Activated CD4-positive, alpha-beta T cell treated with anti-CD3 and anti-CD28 coated beads for 36 hours (primary cell): ENCODE results near the gene RIC3. TPM values are rescaled to one million over a fixed set of nuclear protein-coding genes. Genes with fewer than 3 reads are reported as not detected.

Source experiments
- ATAC-seq: fragments of 200-7000 bp; cut with Tn5 transposase; one replicate; pipeline ENCODE4 v1.10.0; 2021; ENCODE audit warnings: mild to moderate bottlenecking, moderate library complexity
- CTCF ChIA-PET: fragments of 350-600 bp; sonication (Branson Sonifier 250); formaldehyde crosslinking; loops from one replicate; lab custom pipeline; 2021; ENCODE audit warnings: antibody characterized with exemption; lab: Charles Lee
- POLR2A ChIA-PET: fragments of 350-600 bp; sonication (Branson Sonifier 250); formaldehyde crosslinking; loops from one replicate; lab custom pipeline; 2021; ENCODE audit warnings: antibody characterized with exemption, inconsistent platforms; lab: Charles Lee
- DNase-seq: peaks from one replicate; pipeline ENCODE4 v3.0.0-alpha.2; 2020
- H3K27ac Mint-ChIP-seq: one replicate; pipeline ENCODE4 v1.8.0; 2021; ENCODE audit warnings: mixed read lengths
- H3K27me3 Mint-ChIP-seq: one replicate; pipeline ENCODE4 v1.8.0; 2021; ENCODE audit warnings: mixed read lengths
- H3K36me3 Mint-ChIP-seq: one replicate; pipeline ENCODE4 v1.8.0; 2021; ENCODE audit warnings: low read depth, mixed read lengths
- H3K4me1 Mint-ChIP-seq: one replicate; pipeline ENCODE4 v1.8.0; 2021; ENCODE audit warnings: mixed read lengths
- H3K4me3 Mint-ChIP-seq: one replicate; pipeline ENCODE4 v1.8.0; 2021; ENCODE audit warnings: mild to moderate bottlenecking, moderate library complexity, mixed read lengths
- H3K9me3 Mint-ChIP-seq: one replicate; pipeline ENCODE4 v1.8.0; 2021; ENCODE audit warnings: low read depth, mixed read lengths
- intact Hi-C, 2 experiments: fragments of 100-400 bp; cut with DNase I in 1 of 2; cut with micrococcal nuclease in 1 of 2; formaldehyde crosslinking; loops; one replicate each; pipeline versions ENCODE4 v1.14.2 to v1.15.1; 2022 to 2024; cut with DNase I, micrococcal nuclease
- total RNA-seq, 2 experiments: library from RNA; stranded (reverse); gene quantifications; one replicate each; pipeline ENCODE4 v1.2.3, GENCODE V29; 2021

RIC3 gene
- total RNA-seq, 2 experiments from 2014 or later: 13.9 to 15.8 TPM

GRCh38 chr11:8080069-8080670 lies 88.7 kb downstream of the RIC3 start:
- peak overlapping the region; percentile 50 for H3K4me3 Mint-ChIP-seq
- H3K4me1 Mint-ChIP-seq: peaks cover 7% of the 10 kb centered on the region
- no peak overlapping the region for H3K27ac Mint-ChIP-seq
- no peaks in the 10 kb centered on the region for H3K9me3 Mint-ChIP-seq
- ChIA-PET POLR2A (no interaction called here), CTCF (interaction anchor here (1.3 to 2.0 kb wide), 2 partner anchors 19 to 47 kb away, joined by 5 to 9 read pairs; no protein-coding TSS in a partner anchor)
- peaks cover 43% of the 10 kb centered on the region for H3K27me3 Mint-ChIP-seq
- H3K36me3 Mint-ChIP-seq: no peaks in the 10 kb centered on the region
- no peak for ATAC-seq
- intact Hi-C loops: no loop called here
- no peak for DNase-seq

- Mint-ChIP-seq H3K36me3 (no peaks in the 10 kb centered on the region), H3K27me3 (peaks cover 38% of the 10 kb centered on the region), H3K27ac (no peak overlapping the region), H3K4me3 (no peak overlapping the region), H3K9me3 (no peaks in the 10 kb centered on the region), H3K4me1 (peaks cover 9% of the 10 kb centered on the region)
- ChIA-PET POLR2A (no interaction called here), CTCF (interaction anchor here (0.6 to 2.0 kb wide), 4 partner anchors 10 to 26 kb away, joined by 3 to 9 read pairs (median 4); no protein-coding TSS in a partner anchor)
- ATAC-seq: no peak
- intact Hi-C loops: loop anchor here in 1 of 2 experiments (10.0 kb wide), 1 partner anchor 184 kb away; no protein-coding TSS in a partner anchor
- DNase-seq: no peak
Observed at GRCh38 chr11:8079111-8079675, 89.6 kb downstream of the RIC3 start.

- intact Hi-C loops: loop anchor here in 1 of 2 experiments (10.0 kb wide), 1 partner anchor 180 kb away; no protein-coding TSS in a partner anchor
- Mint-ChIP-seq H3K9me3 (no peaks in the 10 kb centered on the region), H3K36me3 (no peaks in the 10 kb centered on the region), H3K4me3 (no peak overlapping the region), H3K27ac (no peak overlapping the region), H3K27me3 (peaks cover 25% of the 10 kb centered on the region), H3K4me1 (peaks cover 4% of the 10 kb centered on the region)
- ATAC-seq: peak; percentile 52
- DNase-seq: no peak
- ChIA-PET POLR2A (no interaction called here), CTCF (interaction anchor here (0.6 to 1.7 kb wide), 2 partner anchors 19 to 629 kb away, joined by 3 to 6 read pairs; no protein-coding TSS in a partner anchor)
Observed at GRCh38 chr11:8075119-8075726, 93.6 kb downstream of the RIC3 start.

DNA sequence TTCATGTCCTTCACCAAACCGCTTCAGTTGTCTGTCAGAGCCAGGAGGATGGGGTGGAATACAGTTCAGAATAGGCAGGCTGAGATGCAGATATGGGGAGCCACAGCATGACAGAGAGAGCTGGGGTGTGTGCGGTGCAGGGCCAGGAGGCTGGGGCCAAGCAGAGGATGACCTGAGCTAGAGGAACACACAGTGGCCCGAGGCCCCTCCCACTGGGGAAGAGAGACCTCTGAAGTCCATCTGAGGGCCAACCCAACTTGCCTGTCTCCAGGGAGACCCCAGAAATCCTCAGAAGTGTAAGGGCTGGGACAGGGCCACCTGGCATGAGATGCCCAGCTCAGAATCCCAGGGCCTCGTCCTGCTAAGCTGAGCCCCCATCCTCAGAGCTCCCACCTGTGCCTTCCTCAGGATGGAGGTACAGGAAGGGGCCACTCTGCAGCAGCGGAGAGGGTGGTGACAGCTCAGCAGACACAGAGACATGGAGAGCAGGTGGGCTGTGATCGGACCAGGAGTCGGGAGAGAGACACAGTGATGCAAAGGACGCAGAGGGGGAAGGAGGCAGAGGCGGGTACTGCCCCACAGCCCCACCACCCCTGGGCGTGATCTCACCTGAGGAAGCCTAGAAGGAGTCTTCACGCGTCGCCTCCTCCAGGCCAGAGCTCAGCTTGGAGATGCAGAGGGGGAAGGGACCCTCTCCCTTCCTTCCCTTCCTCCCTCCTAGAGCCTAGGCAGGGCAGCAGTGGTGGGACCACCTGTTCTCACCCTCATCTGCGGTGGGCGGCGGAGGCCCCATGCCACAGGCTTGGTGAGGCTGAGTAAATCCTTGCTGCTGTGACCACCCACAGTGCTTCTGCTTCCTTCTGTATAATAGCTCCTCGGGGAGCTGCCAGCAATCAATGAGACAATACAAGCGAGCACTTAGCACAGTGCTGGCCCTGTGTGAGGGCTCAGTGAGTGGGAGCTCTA lies 96.9 kb downstream of the RIC3 start:
- CTCF ChIA-PET: interaction anchor here (1.2 to 2.6 kb wide), 2 partner anchors 27 to 65 kb away, joined by 4 to 7 read pairs; no protein-coding TSS in a partner anchor
- ATAC-seq (no peak), DNase-seq (no peak)
- H3K36me3 Mint-ChIP-seq: no peaks in the 10 kb centered on the region
- no peak overlapping the region for H3K4me3 Mint-ChIP-seq
- H3K27ac Mint-ChIP-seq: no peak overlapping the region
- peaks cover 4% of the 10 kb centered on the region for H3K4me1 Mint-ChIP-seq
- POLR2A ChIA-PET: no interaction called here
- H3K27me3 Mint-ChIP-seq: peaks cover 18% of the 10 kb centered on the region
- intact Hi-C loops: loop anchor here in 1 of 2 experiments (2.0 to 10.0 kb wide), 3 partner anchors 35 to 177 kb away; no protein-coding TSS in a partner anchor
- H3K9me3 Mint-ChIP-seq: no peaks in the 10 kb centered on the region

GRCh38 chr11:8070417-8071115 lies 98.3 kb downstream of the RIC3 start:
- Mint-ChIP-seq H3K4me3 (no peak overlapping the region), H3K4me1 (peaks cover 4% of the 10 kb centered on the region), H3K27me3 (peaks cover 17% of the 10 kb centered on the region), H3K27ac (no peak overlapping the region), H3K9me3 (no peaks in the 10 kb centered on the region), H3K36me3 (no peaks in the 10 kb centered on the region)
- ChIA-PET CTCF (interaction anchor here (0.7 to 1.2 kb wide), 3 partner anchors 21 to 161 kb away, joined by 3 to 4 read pairs (median 3); no protein-coding TSS in a partner anchor), POLR2A (no interaction called here)
- no peak for DNase-seq
- ATAC-seq: peak; percentile 70
- intact Hi-C loops: loop anchor here (1.0 to 10.0 kb wide), 4 partner anchors 33 to 176 kb away; no protein-coding TSS in a partner anchor

- no peaks in the 10 kb centered on the region for H3K9me3 Mint-ChIP-seq
- H3K27me3 Mint-ChIP-seq: peaks cover 17% of the 10 kb centered on the region
- no peak overlapping the region for H3K4me3 Mint-ChIP-seq
- H3K27ac Mint-ChIP-seq: no peak overlapping the region
- ChIA-PET CTCF (interaction anchor here (0.8 kb wide), 1 partner anchor 31 kb away, joined by 3 read pairs; no protein-coding TSS in a partner anchor), POLR2A (interaction anchor here (0.6 kb wide), 1 partner anchor 65 kb away, joined by 3 read pairs; no protein-coding TSS in a partner anchor)
- intact Hi-C loops: loop anchor here (1.0 to 10.0 kb wide), 4 partner anchors 32 to 175 kb away; no protein-coding TSS in a partner anchor
- ATAC-seq (no peak), DNase-seq (no peak)
- H3K36me3 Mint-ChIP-seq: no peaks in the 10 kb centered on the region
- H3K4me1 Mint-ChIP-seq: no peaks in the 10 kb centered on the region
Observed at GRCh38 chr11:8069771-8070170, 99.1 kb downstream of the RIC3 start.

DNA sequence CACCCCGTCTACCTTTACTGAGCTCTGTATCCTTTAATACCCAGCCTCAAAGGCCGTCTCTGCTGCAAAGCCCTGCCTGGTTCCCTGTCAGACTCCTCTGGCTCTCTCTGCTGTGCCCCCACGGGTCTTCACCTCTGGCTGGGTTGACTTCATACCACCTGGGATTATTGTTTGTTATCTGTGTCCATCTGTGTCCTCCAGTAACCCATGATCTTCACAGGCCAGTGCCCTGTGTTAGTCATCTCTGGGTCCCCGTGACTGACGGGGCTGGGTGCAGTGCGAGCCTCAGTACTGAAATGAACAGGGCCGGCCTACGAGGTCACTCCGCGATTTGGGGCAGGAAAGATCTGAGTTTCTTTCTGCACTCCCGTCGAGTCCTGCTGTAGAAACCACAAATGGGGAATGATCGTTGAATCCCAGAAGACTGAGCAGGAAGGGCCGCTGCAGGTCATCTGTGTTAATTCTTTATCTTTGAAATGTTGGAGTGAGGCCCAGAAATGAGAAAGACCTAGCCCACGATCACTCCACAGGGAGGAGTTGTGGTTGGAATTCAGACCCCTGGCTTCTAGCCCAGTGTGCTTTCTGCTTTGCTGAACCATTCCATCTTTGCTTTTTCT lies 100.1 kb downstream of the RIC3 start:
- H3K27me3 Mint-ChIP-seq: peaks cover 14% of the 10 kb centered on the region
- no peaks in the 10 kb centered on the region for H3K36me3 Mint-ChIP-seq
- no peak for ATAC-seq
- H3K9me3 Mint-ChIP-seq: no peaks in the 10 kb centered on the region
- DNase-seq: no peak
- no peak overlapping the region for H3K4me3 Mint-ChIP-seq
- H3K4me1 Mint-ChIP-seq: no peaks in the 10 kb centered on the region
- no peak overlapping the region for H3K27ac Mint-ChIP-seq
- CTCF ChIA-PET: interaction anchor here (0.7 to 2.6 kb wide), 3 partner anchors 30 to 36 kb away, joined by 3 to 7 read pairs (median 3); no protein-coding TSS in a partner anchor
- intact Hi-C loops: no loop called here
- POLR2A ChIA-PET: no interaction called here

DNA sequence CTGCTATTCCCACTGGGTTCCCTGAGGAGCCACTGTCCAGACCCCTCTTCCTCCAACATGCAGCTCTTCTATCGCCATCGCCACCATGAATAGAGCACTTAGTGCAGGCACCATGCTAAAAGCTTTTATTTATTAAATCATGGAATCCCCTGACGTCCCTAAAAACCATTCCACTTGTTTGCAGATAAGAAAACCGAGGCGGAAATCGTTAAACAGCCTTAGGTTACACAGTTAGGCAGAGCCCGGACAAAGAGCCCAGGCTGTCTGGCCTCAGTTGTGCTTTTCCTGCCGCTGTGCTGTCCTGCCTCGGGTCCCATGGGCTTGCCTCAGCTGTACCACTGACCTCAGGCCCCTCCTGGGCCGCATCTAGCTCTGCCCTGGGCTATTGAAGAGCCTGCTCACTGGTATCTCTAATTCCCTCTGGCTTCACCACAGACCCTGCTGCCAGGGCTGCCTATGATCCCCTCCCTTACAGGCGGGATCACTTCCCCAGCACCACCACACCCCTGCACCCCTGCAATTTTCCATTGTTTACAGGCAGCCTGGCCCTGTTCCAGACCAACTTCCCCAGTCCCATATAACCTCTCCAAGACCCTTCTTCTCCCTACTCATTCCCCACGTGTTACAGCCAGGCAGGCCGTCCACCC lies 100.8 kb downstream of the RIC3 start:
- no peak for DNase-seq
- Mint-ChIP-seq H3K36me3 (no peaks in the 10 kb centered on the region), H3K4me1 (no peaks in the 10 kb centered on the region), H3K9me3 (no peaks in the 10 kb centered on the region), H3K27ac (no peak overlapping the region), H3K27me3 (peaks cover 14% of the 10 kb centered on the region), H3K4me3 (no peak overlapping the region)
- intact Hi-C loops: no loop called here
- no peak for ATAC-seq
- ChIA-PET POLR2A (no interaction called here), CTCF (interaction anchor here (0.6 to 2.6 kb wide), 5 partner anchors 19 to 1316 kb away, joined by 3 to 7 read pairs (median 3); partner anchors contain the start of gene IPO7)

DNA sequence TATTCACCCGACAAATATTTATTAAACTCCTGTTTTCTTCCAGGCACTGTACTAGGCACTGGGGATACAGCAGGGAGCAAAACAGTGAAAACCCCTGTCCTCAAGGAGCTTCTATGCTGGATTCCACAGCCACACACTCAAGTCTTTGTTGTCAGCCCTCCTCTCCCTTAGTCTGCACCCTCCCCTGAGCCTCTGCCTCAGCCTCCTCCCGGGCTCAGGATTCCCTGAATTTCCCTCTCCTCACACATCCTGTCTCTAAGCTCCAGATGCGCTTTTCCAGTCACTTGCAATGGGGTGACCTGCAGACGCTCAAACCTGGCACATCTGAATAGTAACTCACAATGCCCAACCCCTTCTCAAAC lies 101.3 kb downstream of the RIC3 start:
- no peak for DNase-seq
- Mint-ChIP-seq H3K9me3 (no peaks in the 10 kb centered on the region), H3K4me1 (no peaks in the 10 kb centered on the region), H3K27ac (no peak overlapping the region), H3K27me3 (peaks cover 14% of the 10 kb centered on the region), H3K36me3 (no peaks in the 10 kb centered on the region), H3K4me3 (no peak overlapping the region)
- intact Hi-C loops: no loop called here
- ChIA-PET CTCF (interaction anchor here (0.6 to 2.6 kb wide), 5 partner anchors 18 to 1317 kb away, joined by 3 to 7 read pairs (median 3); partner anchors contain the start of gene IPO7), POLR2A (no interaction called here)
- ATAC-seq: no peak
